IMR-90 (cell line): Measurements from ENCODE around the gene MPL.
"Not testable (repeated sequence)": the region's sequence is repeated elsewhere in the genome, so short reads cannot be mapped to it uniquely, and the experiment has no call there.

Experiments used
- CTCF ChIP-seq: conservative IDR thresholded peaks from 2 replicates; pipeline ENCODE4 v1.5.1; 2012; ENCODE audit warnings: mild to moderate bottlenecking, low read depth, low read length, improper control_type of control experiment
- POLR2A ChIP-seq: IDR thresholded peaks from 2 replicates; pipeline ENCODE4 v1.6.1; 2012; ENCODE audit warnings: mild to moderate bottlenecking, low read depth, low read length
- RFX5 ChIP-seq: IDR thresholded peaks from 2 replicates; pipeline ENCODE4 v1.8.0; 2012; ENCODE audit warnings: low read depth, mild to moderate bottlenecking, low read length, moderate library complexity

- not testable (repeated sequence) for TF ChIP-seq POLR2A, CTCF, RFX5
These were observed 62.8 kb downstream of the MPL start for GRCh38 chr1:43400441-43400840.
